WTC11 (cell line): ENCODE measurements around the gene REM1. TPM values are rescaled to one million over a fixed set of nuclear protein-coding genes. Genes with fewer than 3 reads are reported as not detected.
"Not testable (repeated sequence)": the region's sequence is repeated elsewhere in the genome, so short reads cannot be mapped to it uniquely, and the experiment has no call there.

Experiments
- ATAC-seq: fragments of 200-7000 bp; cut with Tn5 transposase; 2 replicates; pipeline ENCODE4 v1.10.0; 2021; ENCODE audit warnings: mild to moderate bottlenecking, moderate library complexity
- CTCF ChIA-PET: fragments of 300-600 bp; sonication (Branson Sonifier 250); formaldehyde crosslinking; loops from one replicate; lab custom pipeline; 2021; ENCODE audit warnings: antibody characterized with exemption; lab: Charles Lee
- POLR2A ChIA-PET: fragments of 350-600 bp; sonication (Branson Sonifier 250); formaldehyde crosslinking; loops from one replicate; lab custom pipeline; 2021; ENCODE audit warnings: antibody characterized with exemption; lab: Charles Lee
- DNase-seq: peaks from one replicate; pipeline ENCODE4 v3.0.0; 2021; ENCODE audit warnings: low spot score
- H3K27ac Mint-ChIP-seq: 2 replicates; pipeline ENCODE4 v1.8.0; 2021; ENCODE audit warnings: mixed read lengths
- H3K27me3 Mint-ChIP-seq: 2 replicates; pipeline ENCODE4 v1.8.0; 2021; ENCODE audit warnings: low read depth, mild to moderate bottlenecking, moderate library complexity, mixed read lengths
- H3K36me3 Mint-ChIP-seq: 2 replicates; pipeline ENCODE4 v1.8.0; 2021; ENCODE audit warnings: mixed read lengths
- H3K4me1 Mint-ChIP-seq: 2 replicates; pipeline ENCODE4 v1.8.0; 2022; ENCODE audit warnings: mixed read lengths
- H3K4me3 Mint-ChIP-seq: 2 replicates; pipeline ENCODE4 v1.8.0; 2021; ENCODE audit warnings: mild to moderate bottlenecking, moderate library complexity, mixed read lengths
- H3K9me3 Mint-ChIP-seq: 2 replicates; pipeline ENCODE4 v1.8.0; 2021; ENCODE audit warnings: mixed read lengths
- ATF1 ChIP-seq: sonication (generic); formaldehyde crosslinking; IDR thresholded peaks from 2 replicates; pipeline ENCODE4 v1.8.1; 2023; ENCODE audit warnings: mild to moderate bottlenecking, moderate library complexity, missing genetic modification reagents
- E2F1 ChIP-seq: sonication (generic); formaldehyde crosslinking; IDR thresholded peaks from 2 replicates; pipeline ENCODE4 v1.8.0; 2022; ENCODE audit warnings: mild to moderate bottlenecking, missing genetic modification reagents
- FOXP1 ChIP-seq: sonication (generic); formaldehyde crosslinking; IDR thresholded peaks from 2 replicates; pipeline ENCODE4 v1.8.0; 2022; ENCODE audit warnings: missing genetic modification reagents, mild to moderate bottlenecking, moderate library complexity, borderline replicate concordance
- GABPB1 ChIP-seq: sonication (generic); formaldehyde crosslinking; IDR thresholded peaks from 2 replicates; pipeline ENCODE4 v1.8.1; 2023; ENCODE audit warnings: mild to moderate bottlenecking, missing genetic modification reagents
- JUN ChIP-seq: sonication (generic); formaldehyde crosslinking; IDR thresholded peaks from 2 replicates; pipeline ENCODE4 v1.8.0; 2023; ENCODE audit warnings: mild to moderate bottlenecking, missing genetic modification reagents
- KAT7 ChIP-seq: sonication (generic); formaldehyde crosslinking; IDR thresholded peaks from 2 replicates; pipeline ENCODE4 v1.8.1; 2023; ENCODE audit warnings: missing genetic modification reagents, mild to moderate bottlenecking, borderline replicate concordance
- NR2C2 ChIP-seq: sonication (generic); formaldehyde crosslinking; IDR thresholded peaks from 2 replicates; pipeline ENCODE4 v1.8.0; 2022; ENCODE audit warnings: mild to moderate bottlenecking, missing genetic modification reagents
- PRRX2 ChIP-seq: fragments of 250-450 bp; sonication (Bioruptor Pico); IDR thresholded peaks from 2 replicates; pipeline ENCODE4 v1.8.0; 2021; ENCODE audit warnings: mild to moderate bottlenecking
- ZNF121 ChIP-seq: sonication (generic); formaldehyde crosslinking; IDR thresholded peaks from 2 replicates; pipeline ENCODE4 v1.8.0; 2023; ENCODE audit warnings: missing genetic modification reagents
- ZNF317 ChIP-seq: sonication (generic); formaldehyde crosslinking; IDR thresholded peaks from 2 replicates; pipeline ENCODE4 v1.8.1; 2023; ENCODE audit warnings: low read depth, mild to moderate bottlenecking, moderate library complexity, missing genetic modification reagents, borderline replicate concordance
- total RNA-seq: library from RNA; stranded (reverse); gene quantifications from 3 replicates; pipeline ENCODE4 v1.2.3, GENCODE V29; 2021
- TF ChIP-seq, protein P1 (sequence below): sonication (generic); formaldehyde crosslinking; IDR thresholded peaks from 2 replicates; pipeline ENCODE4 v1.8.1; 2023; ENCODE audit warnings: mild to moderate bottlenecking, missing genetic modification reagents
- TF ChIP-seq, protein P2 (sequence below): sonication (generic); formaldehyde crosslinking; conservative IDR thresholded peaks from 2 replicates; pipeline ENCODE4 v1.8.1; 2023; ENCODE audit warnings: mild to moderate bottlenecking, low read depth, missing genetic modification reagents, moderate library complexity
- TF ChIP-seq, protein P3 (sequence below): sonication (generic); formaldehyde crosslinking; IDR thresholded peaks from 2 replicates; pipeline ENCODE4 v1.8.1; 2022; ENCODE audit warnings: low read depth, missing genetic modification reagents, borderline replicate concordance
- TF ChIP-seq, protein P4 (sequence below): sonication (generic); formaldehyde crosslinking; IDR thresholded peaks from 2 replicates; pipeline ENCODE4 v1.8.1; 2022; ENCODE audit warnings: mild to moderate bottlenecking, moderate library complexity, missing genetic modification reagents
- TF ChIP-seq, protein P5 (sequence below): sonication (generic); formaldehyde crosslinking; IDR thresholded peaks from 2 replicates; pipeline ENCODE4 v1.8.1; 2022; ENCODE audit warnings: missing genetic modification reagents, borderline replicate concordance

The REM1 gene
- total RNA-seq, 1 experiment from 2014 or later = not detected

DNA sequence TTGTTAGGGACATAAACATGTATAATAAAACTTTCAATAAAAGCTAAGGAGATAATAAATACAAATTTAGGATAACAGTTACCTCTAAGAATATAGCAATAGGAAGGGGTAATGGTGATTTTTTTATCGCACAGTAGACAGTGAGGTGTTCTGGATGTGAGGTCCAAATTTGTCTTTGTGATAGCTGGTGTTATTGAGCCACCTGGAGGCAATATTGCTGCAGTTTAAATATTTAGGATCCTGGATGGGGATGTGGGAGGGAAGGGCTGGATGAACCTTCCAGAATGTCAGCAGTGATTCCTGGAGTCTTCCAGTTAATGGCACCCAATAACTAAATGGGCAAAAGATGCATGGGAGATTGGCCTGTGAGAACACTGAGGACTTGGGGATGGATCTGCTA, 20.7 kb upstream of the REM1 start (continued):
- TF ChIP-seq, protein P1, sequence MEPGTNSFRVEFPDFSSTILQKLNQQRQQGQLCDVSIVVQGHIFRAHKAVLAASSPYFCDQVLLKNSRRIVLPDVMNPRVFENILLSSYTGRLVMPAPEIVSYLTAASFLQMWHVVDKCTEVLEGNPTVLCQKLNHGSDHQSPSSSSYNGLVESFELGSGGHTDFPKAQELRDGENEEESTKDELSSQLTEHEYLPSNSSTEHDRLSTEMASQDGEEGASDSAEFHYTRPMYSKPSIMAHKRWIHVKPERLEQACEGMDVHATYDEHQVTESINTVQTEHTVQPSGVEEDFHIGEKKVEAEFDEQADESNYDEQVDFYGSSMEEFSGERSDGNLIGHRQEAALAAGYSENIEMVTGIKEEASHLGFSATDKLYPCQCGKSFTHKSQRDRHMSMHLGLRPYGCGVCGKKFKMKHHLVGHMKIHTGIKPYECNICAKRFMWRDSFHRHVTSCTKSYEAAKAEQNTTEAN (CRISPR knock-in tag) = no peak
- no peak for TF ChIP-seq FOXP1 (CRISPR knock-in tag)

- H3K4me1 Mint-ChIP-seq, ATAC-seq, DNase-seq, H3K4me3 Mint-ChIP-seq, POLR2A ChIA-PET, CTCF ChIA-PET, H3K27ac Mint-ChIP-seq: not testable (repeated sequence)
- H3K9me3 Mint-ChIP-seq = peaks cover 40% of the 10 kb centered on the region
- peaks cover 39% of the 10 kb centered on the region for H3K27me3 Mint-ChIP-seq
- peaks cover 34% of the 10 kb centered on the region for H3K36me3 Mint-ChIP-seq
These were observed 4.1 kb upstream of the REM1 start for GRCh38 chr20:31470946-31471345.

DNA sequence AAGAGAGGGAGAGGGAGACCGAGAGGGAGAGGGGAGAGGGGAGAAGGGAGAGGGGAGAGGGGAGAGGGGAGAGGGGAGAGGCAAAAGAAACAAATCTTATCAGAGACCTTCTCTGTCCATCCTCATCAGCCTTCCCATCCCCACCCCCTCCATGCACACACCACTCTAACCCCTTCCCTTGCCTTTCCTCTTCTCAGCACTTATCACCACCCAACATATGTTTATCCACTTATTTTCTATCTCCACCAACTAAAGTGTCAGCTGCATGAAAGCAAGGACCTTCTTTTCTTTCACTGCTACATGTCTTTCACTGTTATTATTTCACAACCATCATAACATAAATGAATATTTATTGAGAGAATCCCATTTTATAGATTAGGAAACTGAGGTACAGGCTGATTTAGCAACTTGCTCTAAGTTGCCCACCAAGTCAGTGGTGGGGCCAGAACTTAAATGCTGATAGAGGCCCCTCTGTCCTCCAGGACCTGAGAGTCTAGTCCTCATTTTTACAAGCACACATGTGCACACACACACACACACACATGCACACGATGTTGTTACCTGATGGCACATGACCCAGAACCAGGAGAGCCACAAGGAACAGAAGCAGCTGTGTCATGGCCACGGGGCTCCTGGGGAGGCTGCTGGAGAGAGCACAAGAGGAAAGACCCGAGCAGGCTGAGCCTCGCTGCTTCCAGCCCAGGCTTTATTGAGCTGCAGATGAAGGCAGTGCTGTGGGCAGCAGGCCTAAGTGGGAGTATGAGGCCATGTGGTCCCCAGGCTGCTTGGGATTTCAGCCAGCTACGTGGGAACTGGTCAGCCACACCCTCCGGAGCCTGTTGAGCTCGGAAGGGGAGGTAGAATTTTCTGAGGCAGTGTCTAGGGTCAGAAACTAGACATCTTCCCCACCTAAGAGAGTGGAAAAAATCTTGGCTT, 2.4 kb upstream of the REM1 start:
- Mint-ChIP-seq H3K9me3 (peaks cover 38% of the 10 kb centered on the region), H3K4me3 (no peak overlapping the region)

DNA sequence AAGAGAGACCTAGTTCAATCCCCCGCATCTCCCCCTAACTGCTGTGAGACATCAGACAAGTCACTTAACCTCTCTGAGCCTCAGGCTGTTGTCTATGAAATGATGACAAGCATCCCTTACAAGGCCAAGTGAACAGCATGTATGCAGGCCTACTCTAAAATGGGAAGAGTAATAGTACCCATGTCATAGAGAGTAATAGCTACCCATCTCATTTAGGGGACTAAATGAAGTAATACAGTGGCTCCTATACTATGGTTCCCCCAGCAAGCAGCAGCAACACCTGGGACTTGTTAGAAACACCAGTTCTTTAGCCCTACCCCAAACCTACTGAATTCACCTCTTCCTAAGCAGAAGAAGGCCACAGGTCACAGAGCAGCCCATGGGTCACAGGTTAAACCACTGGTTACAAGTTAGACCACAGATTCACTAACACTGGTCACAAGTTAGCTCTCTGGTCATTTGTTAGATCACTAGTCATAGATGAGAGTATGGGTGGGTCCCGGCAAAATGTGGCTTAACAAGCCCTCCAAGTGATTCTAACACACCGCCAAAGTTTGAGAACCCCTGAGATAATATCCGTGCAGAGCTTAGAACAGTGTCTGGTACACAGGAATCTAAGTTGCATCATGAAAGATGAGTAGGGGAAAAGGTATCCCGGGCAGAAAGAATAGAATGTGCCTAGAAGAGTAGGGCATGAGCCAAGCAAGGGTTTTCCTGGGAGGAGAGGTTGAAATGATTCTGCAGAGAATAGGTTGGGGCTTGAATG, 1.6 kb upstream of the REM1 start:
- peaks cover 56% of the 10 kb centered on the region for H3K27me3 Mint-ChIP-seq
- H3K4me3 Mint-ChIP-seq = no peak overlapping the region
- CTCF ChIA-PET = interaction anchor here (0.9 kb wide), 1 partner anchor 41 kb away, joined by 3 read pairs; the partner anchor contains the start of gene HM13
- ATAC-seq (no peak), DNase-seq (no peak)
- no peak overlapping the region for H3K27ac Mint-ChIP-seq
- peaks cover 38% of the 10 kb centered on the region for H3K36me3 Mint-ChIP-seq
- H3K4me1 Mint-ChIP-seq = no peaks in the 10 kb centered on the region
- H3K9me3 Mint-ChIP-seq = peaks cover 39% of the 10 kb centered on the region
- POLR2A ChIA-PET = no interaction called here
- no peak for TF ChIP-seq FOXP1 (CRISPR knock-in tag)
- TF ChIP-seq, protein P2, sequence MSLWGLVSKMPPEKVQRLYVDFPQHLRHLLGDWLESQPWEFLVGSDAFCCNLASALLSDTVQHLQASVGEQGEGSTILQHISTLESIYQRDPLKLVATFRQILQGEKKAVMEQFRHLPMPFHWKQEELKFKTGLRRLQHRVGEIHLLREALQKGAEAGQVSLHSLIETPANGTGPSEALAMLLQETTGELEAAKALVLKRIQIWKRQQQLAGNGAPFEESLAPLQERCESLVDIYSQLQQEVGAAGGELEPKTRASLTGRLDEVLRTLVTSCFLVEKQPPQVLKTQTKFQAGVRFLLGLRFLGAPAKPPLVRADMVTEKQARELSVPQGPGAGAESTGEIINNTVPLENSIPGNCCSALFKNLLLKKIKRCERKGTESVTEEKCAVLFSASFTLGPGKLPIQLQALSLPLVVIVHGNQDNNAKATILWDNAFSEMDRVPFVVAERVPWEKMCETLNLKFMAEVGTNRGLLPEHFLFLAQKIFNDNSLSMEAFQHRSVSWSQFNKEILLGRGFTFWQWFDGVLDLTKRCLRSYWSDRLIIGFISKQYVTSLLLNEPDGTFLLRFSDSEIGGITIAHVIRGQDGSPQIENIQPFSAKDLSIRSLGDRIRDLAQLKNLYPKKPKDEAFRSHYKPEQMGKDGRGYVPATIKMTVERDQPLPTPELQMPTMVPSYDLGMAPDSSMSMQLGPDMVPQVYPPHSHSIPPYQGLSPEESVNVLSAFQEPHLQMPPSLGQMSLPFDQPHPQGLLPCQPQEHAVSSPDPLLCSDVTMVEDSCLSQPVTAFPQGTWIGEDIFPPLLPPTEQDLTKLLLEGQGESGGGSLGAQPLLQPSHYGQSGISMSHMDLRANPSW (CRISPR knock-in tag) = no peak
- TF ChIP-seq, protein P1 (CRISPR knock-in tag) = no peak
- no peak for TF ChIP-seq GABPB1 (CRISPR knock-in tag)
- TF ChIP-seq, protein P3, sequence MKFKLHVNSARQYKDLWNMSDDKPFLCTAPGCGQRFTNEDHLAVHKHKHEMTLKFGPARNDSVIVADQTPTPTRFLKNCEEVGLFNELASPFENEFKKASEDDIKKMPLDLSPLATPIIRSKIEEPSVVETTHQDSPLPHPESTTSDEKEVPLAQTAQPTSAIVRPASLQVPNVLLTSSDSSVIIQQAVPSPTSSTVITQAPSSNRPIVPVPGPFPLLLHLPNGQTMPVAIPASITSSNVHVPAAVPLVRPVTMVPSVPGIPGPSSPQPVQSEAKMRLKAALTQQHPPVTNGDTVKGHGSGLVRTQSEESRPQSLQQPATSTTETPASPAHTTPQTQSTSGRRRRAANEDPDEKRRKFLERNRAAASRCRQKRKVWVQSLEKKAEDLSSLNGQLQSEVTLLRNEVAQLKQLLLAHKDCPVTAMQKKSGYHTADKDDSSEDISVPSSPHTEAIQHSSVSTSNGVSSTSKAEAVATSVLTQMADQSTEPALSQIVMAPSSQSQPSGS = no peak
- TF ChIP-seq E2F1 (CRISPR knock-in tag) = no peak
- TF ChIP-seq ZNF317 (CRISPR knock-in tag) = no peak
- TF ChIP-seq NR2C2 (CRISPR knock-in tag) = no peak
- no peak for TF ChIP-seq PRRX2 (CRISPR knock-in tag)
- TF ChIP-seq KAT7 (CRISPR knock-in tag) = no peak
- TF ChIP-seq ATF1 (CRISPR knock-in tag) = no peak
- no peak for TF ChIP-seq JUN (CRISPR knock-in tag)

More for the DNA sequence above, 2.4 kb upstream of the REM1 start:
- ChIA-PET POLR2A (no interaction called here), CTCF (interaction anchor here (0.9 kb wide), 1 partner anchor 42 kb away, joined by 3 read pairs; the partner anchor contains the start of gene HM13)
- ATAC-seq (no peak), DNase-seq (no peak)
- Mint-ChIP-seq H3K36me3 (peaks cover 41% of the 10 kb centered on the region), H3K27ac (no peak overlapping the region), H3K4me1 (no peaks in the 10 kb centered on the region), H3K27me3 (peaks cover 56% of the 10 kb centered on the region)
- TF ChIP-seq, protein P4, sequence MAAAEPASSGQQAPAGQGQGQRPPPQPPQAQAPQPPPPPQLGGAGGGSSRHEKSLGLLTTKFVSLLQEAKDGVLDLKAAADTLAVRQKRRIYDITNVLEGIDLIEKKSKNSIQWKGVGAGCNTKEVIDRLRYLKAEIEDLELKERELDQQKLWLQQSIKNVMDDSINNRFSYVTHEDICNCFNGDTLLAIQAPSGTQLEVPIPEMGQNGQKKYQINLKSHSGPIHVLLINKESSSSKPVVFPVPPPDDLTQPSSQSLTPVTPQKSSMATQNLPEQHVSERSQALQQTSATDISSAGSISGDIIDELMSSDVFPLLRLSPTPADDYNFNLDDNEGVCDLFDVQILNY (CRISPR knock-in tag) = no peak
- no peak for TF ChIP-seq ZNF121 (CRISPR knock-in tag)
- TF ChIP-seq, protein P5, sequence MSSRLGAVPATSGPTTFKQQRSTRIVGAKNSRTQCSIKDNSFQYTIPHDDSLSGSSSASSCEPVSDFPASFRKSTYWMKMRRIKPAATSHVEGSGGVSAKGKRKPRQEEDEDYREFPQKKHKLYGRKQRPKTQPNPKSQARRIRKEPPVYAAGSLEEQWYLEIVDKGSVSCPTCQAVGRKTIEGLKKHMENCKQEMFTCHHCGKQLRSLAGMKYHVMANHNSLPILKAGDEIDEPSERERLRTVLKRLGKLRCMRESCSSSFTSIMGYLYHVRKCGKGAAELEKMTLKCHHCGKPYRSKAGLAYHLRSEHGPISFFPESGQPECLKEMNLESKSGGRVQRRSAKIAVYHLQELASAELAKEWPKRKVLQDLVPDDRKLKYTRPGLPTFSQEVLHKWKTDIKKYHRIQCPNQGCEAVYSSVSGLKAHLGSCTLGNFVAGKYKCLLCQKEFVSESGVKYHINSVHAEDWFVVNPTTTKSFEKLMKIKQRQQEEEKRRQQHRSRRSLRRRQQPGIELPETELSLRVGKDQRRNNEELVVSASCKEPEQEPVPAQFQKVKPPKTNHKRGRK (CRISPR knock-in tag) = no peak
